Measurements from ENCODE around the gene ELP4. TPM values are rescaled to one million over a fixed set of nuclear protein-coding genes. Genes with fewer than 3 reads are reported as not detected.
"Not testable (repeated sequence)": the region's sequence is repeated elsewhere in the genome, so short reads cannot be mapped to it uniquely, and the experiment has no call there.

ELP4 gene
- total RNA-seq, 3 donors from 2014 or later, result 22.2 to 36.1 (median 24.6) TPM

DNA sequence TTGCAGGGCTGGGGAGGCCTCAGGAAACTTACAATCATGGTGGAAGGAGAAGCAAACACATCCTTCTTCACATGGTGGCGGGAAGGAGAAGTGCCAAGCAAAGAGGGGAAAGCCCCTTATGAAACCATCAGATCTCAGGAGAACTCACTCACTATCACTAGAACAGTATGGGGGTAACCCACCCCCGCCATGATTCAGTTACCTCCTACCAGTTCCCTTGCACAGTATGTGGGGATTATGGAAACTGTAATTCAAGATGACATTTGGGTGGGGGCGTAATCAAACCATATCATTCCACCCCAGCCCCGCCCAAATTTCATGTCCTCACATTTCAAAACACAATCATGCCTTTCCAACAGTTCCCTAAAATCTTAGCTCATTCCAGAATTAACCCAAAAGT is 16.3 kb upstream of the ELP4 start:
- Histone ChIP-seq H3K4me3 (no peak overlapping the region), H3K27me3 (no peaks in the 10 kb centered on the region), H3K9me3 (no peaks in the 10 kb centered on the region), H3K4me1 (no peaks in the 10 kb centered on the region), H3K27ac (no peak overlapping the region), H3K36me3 (no peaks in the 10 kb centered on the region)
- intact Hi-C loops (cut with DNase I; ENCODE audit: low total_unique reads), result no loop called here
- DNase-seq (ENCODE audit: low spot score in 2 of 2), result no peak
- TF ChIP-seq POLR2AphosphoS5 (IDR thresholded peaks at IDR 0.05) (no peak), POLR2A (IDR thresholded peaks at IDR 0.05) (no peak)
- TF ChIP-seq, protein P1, sequence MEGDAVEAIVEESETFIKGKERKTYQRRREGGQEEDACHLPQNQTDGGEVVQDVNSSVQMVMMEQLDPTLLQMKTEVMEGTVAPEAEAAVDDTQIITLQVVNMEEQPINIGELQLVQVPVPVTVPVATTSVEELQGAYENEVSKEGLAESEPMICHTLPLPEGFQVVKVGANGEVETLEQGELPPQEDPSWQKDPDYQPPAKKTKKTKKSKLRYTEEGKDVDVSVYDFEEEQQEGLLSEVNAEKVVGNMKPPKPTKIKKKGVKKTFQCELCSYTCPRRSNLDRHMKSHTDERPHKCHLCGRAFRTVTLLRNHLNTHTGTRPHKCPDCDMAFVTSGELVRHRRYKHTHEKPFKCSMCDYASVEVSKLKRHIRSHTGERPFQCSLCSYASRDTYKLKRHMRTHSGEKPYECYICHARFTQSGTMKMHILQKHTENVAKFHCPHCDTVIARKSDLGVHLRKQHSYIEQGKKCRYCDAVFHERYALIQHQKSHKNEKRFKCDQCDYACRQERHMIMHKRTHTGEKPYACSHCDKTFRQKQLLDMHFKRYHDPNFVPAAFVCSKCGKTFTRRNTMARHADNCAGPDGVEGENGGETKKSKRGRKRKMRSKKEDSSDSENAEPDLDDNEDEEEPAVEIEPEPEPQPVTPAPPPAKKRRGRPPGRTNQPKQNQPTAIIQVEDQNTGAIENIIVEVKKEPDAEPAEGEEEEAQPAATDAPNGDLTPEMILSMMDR (IDR thresholded peaks at IDR 0.05), result no peak

DNA sequence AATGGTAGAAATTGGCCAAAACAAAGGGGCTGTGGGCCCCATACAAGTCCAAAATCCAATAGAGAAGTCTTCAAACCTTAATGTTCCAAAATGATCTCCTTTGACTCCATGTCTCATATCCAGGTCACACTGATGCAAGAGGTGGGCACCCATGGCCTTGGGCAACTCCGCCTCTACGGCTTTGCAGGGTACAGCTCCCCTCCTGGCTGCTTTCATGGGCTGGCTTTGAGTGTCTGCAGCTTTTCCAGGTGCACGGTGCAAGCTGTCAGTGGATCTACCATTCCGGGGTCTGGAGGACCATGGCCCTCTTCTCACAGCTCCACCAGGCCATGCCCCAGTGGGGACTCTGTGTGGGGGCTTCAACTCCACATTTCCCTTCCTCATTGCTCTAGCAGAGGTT is 15.8 kb upstream of the ELP4 start:
- H3K36me3 ChIP-seq; H3K9me3 ChIP-seq; H3K27ac ChIP-seq; H3K4me1 ChIP-seq; H3K4me3 ChIP-seq; DNase-seq (ENCODE audit: low spot score in 2 of 2); H3K27me3 ChIP-seq; intact Hi-C loops (cut with DNase I; ENCODE audit: low total_unique reads): not testable (repeated sequence)

DNA sequence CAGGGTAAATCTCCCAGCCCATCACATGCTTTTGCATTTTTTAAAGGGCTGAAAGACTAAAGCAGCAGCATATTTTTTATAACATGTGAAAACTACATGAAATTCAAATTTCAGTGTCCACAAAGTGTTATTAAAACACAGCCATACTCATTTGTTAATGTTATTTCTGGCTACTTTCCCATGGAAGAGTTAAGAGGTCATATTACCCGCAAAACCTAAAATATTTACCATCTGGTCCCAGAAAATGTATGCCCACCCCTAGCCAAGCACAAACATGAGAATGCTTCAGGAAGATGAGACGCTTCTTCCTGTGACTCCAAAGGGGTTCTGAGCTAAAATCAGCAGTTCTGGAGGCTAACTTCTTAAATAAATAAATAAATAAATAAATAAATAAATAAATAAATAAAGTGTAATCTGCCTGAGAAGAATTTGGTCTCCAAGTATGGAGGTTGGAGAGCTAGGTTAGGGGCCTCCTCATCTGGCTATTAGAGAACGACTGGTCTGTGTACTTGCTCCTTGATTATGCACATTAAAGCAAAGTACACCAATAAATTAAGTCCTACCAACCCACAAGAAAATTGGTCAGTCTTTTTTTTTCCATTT is 9.9 kb upstream of the ELP4 start:
- no peak overlapping the region for H3K4me3 ChIP-seq
- DNase-seq (ENCODE audit: low spot score in 2 of 2), result no peak
- H3K4me1 ChIP-seq, result no peaks in the 10 kb centered on the region
- no peaks in the 10 kb centered on the region for H3K27me3 ChIP-seq
- no peak for TF ChIP-seq POLR2AphosphoS5 (IDR thresholded peaks at IDR 0.05)
- TF ChIP-seq POLR2A (IDR thresholded peaks at IDR 0.05), result no peak
- TF ChIP-seq, protein P1 (IDR thresholded peaks at IDR 0.05), result no peak
- no peaks in the 10 kb centered on the region for H3K9me3 ChIP-seq
- H3K27ac ChIP-seq, result no peak overlapping the region
- intact Hi-C loops (cut with DNase I; ENCODE audit: low total_unique reads), result loop anchor here (2.0 kb wide), 1 partner anchor 47 kb away; no protein-coding TSS in a partner anchor
- H3K36me3 ChIP-seq, result no peaks in the 10 kb centered on the region

DNA sequence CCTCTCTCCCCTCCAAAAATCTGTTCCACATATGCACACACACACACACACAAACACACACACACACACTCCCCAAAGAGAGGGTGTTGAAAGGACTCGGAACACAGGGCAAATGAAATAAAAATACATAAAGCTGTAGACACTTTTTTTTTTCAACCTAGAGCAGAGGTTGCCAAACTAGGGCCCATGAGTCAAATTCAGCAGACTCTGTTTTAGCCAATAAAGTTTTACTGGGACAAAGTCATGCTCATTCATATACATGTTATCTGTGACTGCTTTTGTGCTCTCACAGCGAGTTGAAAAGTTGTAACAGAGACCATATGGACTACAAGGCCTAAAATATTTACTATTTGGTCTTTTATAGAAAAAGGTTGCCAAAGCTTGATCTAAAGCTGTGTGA is 9.0 kb upstream of the ELP4 start:
- Histone ChIP-seq H3K27ac (no peak overlapping the region), H3K9me3 (no peaks in the 10 kb centered on the region), H3K4me1 (no peaks in the 10 kb centered on the region), H3K36me3 (no peaks in the 10 kb centered on the region), H3K4me3 (no peak overlapping the region), H3K27me3 (no peaks in the 10 kb centered on the region)
- intact Hi-C loops (cut with DNase I; ENCODE audit: low total_unique reads), result loop anchor here (2.0 kb wide), 1 partner anchor 48 kb away; no protein-coding TSS in a partner anchor
- no peak for DNase-seq (ENCODE audit: low spot score in 2 of 2)
- TF ChIP-seq, protein P1 (IDR thresholded peaks at IDR 0.05), result no peak
- TF ChIP-seq POLR2A (IDR thresholded peaks at IDR 0.05) (no peak), POLR2AphosphoS5 (IDR thresholded peaks at IDR 0.05) (no peak)

DNA sequence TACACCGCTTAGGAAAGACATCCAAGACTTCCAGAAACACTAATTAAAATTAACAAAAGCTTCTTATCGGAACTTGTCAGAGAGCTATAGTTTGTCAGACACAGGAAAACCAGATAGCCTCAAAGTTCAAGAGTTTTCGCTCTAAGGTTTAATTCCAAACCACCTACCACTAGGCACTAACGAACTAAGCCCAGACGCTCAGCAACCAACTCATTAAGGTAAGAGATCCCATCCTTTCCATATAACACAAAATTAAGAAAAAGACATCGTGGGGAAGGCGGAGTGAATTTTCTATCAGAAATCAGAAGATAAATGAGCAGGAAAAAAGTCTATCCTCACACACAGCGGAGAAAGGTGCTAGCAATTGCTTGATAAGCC is 527 bp upstream of the ELP4 start:
- TF ChIP-seq POLR2A (IDR thresholded peaks at IDR 0.05) (no peak), POLR2AphosphoS5 (IDR thresholded peaks at IDR 0.05) (no peak)
- TF ChIP-seq, protein P1 (IDR thresholded peaks at IDR 0.05), result no peak
- H3K27ac ChIP-seq, result peak overlapping the region; percentile 85 to 86
- no peak for DNase-seq (ENCODE audit: low spot score in 2 of 2)
- H3K9me3 ChIP-seq, result no peaks in the 10 kb centered on the region
- H3K36me3 ChIP-seq, result no peaks in the 10 kb centered on the region
- no peaks in the 10 kb centered on the region for H3K27me3 ChIP-seq
- intact Hi-C loops (cut with DNase I; ENCODE audit: low total_unique reads), result no loop called here
- peaks cover 0 to 6% of the 10 kb centered on the region in 2 donors for H3K4me1 ChIP-seq
- peak overlapping the region; percentile 87 to 92 (median 90) for H3K4me3 ChIP-seq

Measured in breast epithelium (tissue), 4 donors.